Hepatocyte (in vitro differentiated cells): Measurements from ENCODE around the gene PLS1.

Experiments
- EZH2 ChIP-seq: fragments of 200-600 bp; sonication (generic); IDR thresholded peaks from 2 replicates; pipeline ENCODE4 v1.6.1; 2016; ENCODE audit warnings: antibody characterized with exemption, mild to moderate bottlenecking, borderline replicate concordance
- TF ChIP-seq, protein P1 (sequence below): fragments of 200-600 bp; sonication (generic); IDR thresholded peaks from 2 replicates; pipeline ENCODE4 v1.5.1; 2016; ENCODE audit warnings: antibody characterized with exemption, mild to moderate bottlenecking; ENCODE audit not compliant: poor library complexity

DNA sequence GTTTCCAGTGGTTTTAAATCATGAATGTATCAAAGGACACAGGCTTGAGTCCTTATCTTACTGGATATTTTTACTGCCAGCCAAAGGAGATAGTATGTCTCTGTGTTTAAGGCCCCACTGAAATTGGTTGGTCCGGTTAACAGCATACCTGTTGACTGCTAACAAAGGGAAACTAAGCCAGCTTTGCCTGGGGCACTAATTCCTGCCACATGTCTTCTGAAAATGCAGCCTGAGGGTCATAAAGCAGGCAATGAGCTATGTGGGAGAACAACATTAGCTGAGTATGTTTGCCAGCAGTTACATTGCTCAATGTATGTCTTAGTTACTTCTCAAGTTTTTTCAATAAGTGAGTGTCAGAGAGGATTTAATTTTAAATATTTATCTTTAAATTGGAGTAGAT, 12.4 kb downstream of the PLS1 start:
- TF ChIP-seq, protein P1, sequence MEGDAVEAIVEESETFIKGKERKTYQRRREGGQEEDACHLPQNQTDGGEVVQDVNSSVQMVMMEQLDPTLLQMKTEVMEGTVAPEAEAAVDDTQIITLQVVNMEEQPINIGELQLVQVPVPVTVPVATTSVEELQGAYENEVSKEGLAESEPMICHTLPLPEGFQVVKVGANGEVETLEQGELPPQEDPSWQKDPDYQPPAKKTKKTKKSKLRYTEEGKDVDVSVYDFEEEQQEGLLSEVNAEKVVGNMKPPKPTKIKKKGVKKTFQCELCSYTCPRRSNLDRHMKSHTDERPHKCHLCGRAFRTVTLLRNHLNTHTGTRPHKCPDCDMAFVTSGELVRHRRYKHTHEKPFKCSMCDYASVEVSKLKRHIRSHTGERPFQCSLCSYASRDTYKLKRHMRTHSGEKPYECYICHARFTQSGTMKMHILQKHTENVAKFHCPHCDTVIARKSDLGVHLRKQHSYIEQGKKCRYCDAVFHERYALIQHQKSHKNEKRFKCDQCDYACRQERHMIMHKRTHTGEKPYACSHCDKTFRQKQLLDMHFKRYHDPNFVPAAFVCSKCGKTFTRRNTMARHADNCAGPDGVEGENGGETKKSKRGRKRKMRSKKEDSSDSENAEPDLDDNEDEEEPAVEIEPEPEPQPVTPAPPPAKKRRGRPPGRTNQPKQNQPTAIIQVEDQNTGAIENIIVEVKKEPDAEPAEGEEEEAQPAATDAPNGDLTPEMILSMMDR, result no peak
- no peak for TF ChIP-seq EZH2
